GM12891 (cell line): ENCODE data around the gene HDDC2.

Source experiments
- PAX5 ChIP-seq: IDR thresholded peaks from 2 replicates; pipeline ENCODE4 v1.6.1; 2011; ENCODE audit warnings: low read length, moderate library complexity, mild to moderate bottlenecking; ENCODE audit not compliant: insufficient read depth, severe bottlenecking
- POLR2A ChIP-seq: IDR thresholded peaks from 2 replicates; pipeline ENCODE4 v1.6.1; 2011; ENCODE audit warnings: low read depth, low read length, control low read depth
- POLR2AphosphoS5 ChIP-seq: IDR thresholded peaks from 2 replicates; pipeline ENCODE4 v1.6.1; 2011; ENCODE audit warnings: low read depth, low read length, control low read depth
- POU2F2 ChIP-seq: IDR thresholded peaks from 2 replicates; pipeline ENCODE4 v1.6.1; 2011; ENCODE audit warnings: low read depth, mild to moderate bottlenecking, control low read depth, low read length, moderate library complexity
- SPI1 ChIP-seq: IDR thresholded peaks from 2 replicates; pipeline ENCODE4 v1.6.1; 2011; ENCODE audit warnings: low read depth, low read length, control low read depth
- TAF1 ChIP-seq: IDR thresholded peaks from 2 replicates; pipeline ENCODE4 v1.6.1; 2011; ENCODE audit warnings: low read depth, low read length, control low read depth

- TF ChIP-seq POLR2A (no peak), TAF1 (no peak), POLR2AphosphoS5 (no peak), POU2F2 (no peak), PAX5 (no peak), SPI1 (no peak)
These were observed 10.7 kb upstream of the HDDC2 start for GRCh38 chr6:125312478-125312877.
